ENCODE data around the gene RPS21. TPM values are rescaled to one million over a fixed set of nuclear protein-coding genes. Genes with fewer than 3 reads are reported as not detected.

RPS21 gene
- total and polyA plus RNA-seq, 2 experiments from 2014 or later, result 639 to 1,039 TPM

GRCh38 chr20:62360854-62361798 lies 25.8 kb upstream of the RPS21 start:
- H4K20me1 ChIP-seq (ENCODE audit: insufficient read depth), result no peaks in the 10 kb centered on the region
- no peak for TF ChIP-seq EZH2 (IDR thresholded peaks at IDR 0.05; ENCODE audit: insufficient read depth, poor library complexity, severe bottlenecking)
- TF ChIP-seq EZH2phosphoT487 (IDR thresholded peaks at IDR 0.05; ENCODE audit: insufficient read depth, low read depth), result no peak
- 51 to 55% methylated on average over 24 to 25 of the region's 25 CpGs for WGBS, 2 experiments (ENCODE audit: low coverage in 1 of 2, low lambda C conversion rate in 2 of 2, missing lambda C conversion rate in 2 of 2)
- peaks cover 22% of the 10 kb centered on the region for H3K4me1 ChIP-seq (ENCODE audit: insufficient read depth)
- DNase-seq, result no peak
- no peak overlapping the region for H3K4me2 ChIP-seq (ENCODE audit: unreplicated experiment)
- no peak overlapping the region for H2AFZ ChIP-seq
- no peaks in the 10 kb centered on the region for H3K9me2 ChIP-seq (ENCODE audit: insufficient read depth)
- no peaks in the 10 kb centered on the region for H3K9me3 ChIP-seq (ENCODE audit: low read depth)
- H3K79me2 ChIP-seq (ENCODE audit: insufficient read depth), result no peaks in the 10 kb centered on the region
- H3K36me3 ChIP-seq (ENCODE audit: low read depth), result no peaks in the 10 kb centered on the region
- H3F3A ChIP-seq (ENCODE audit: insufficient read depth), result no peaks in the 10 kb centered on the region
- H3K27me3 ChIP-seq (replicated peaks; ENCODE audit: insufficient read depth), result peaks cover 7% of the 10 kb centered on the region; the same call in 1 of the 2 replicates
- in situ Hi-C loops (cut with MboI), result no loop called here
- H3K9ac ChIP-seq, result no peak overlapping the region
- no peak overlapping the region for H3K4me3 ChIP-seq
- no peak overlapping the region for H3K27ac ChIP-seq

GRCh38 chr20:62361799-62362589 lies 24.9 kb upstream of the RPS21 start:
- no peak overlapping the region for H2AFZ ChIP-seq
- no peak overlapping the region for H3K4me3 ChIP-seq
- no peak for DNase-seq
- H3K36me3 ChIP-seq (ENCODE audit: low read depth), result no peaks in the 10 kb centered on the region
- H3F3A ChIP-seq (ENCODE audit: insufficient read depth), result no peaks in the 10 kb centered on the region
- no peaks in the 10 kb centered on the region for H3K9me2 ChIP-seq (ENCODE audit: insufficient read depth)
- no peaks in the 10 kb centered on the region for H3K9me3 ChIP-seq (ENCODE audit: low read depth)
- no peak for TF ChIP-seq EZH2phosphoT487 (IDR thresholded peaks at IDR 0.05; ENCODE audit: insufficient read depth, low read depth)
- TF ChIP-seq EZH2 (IDR thresholded peaks at IDR 0.05; ENCODE audit: insufficient read depth, poor library complexity, severe bottlenecking), result no peak
- peaks cover 9% of the 10 kb centered on the region; the same call in 1 of the 2 replicates for H3K27me3 ChIP-seq (replicated peaks; ENCODE audit: insufficient read depth)
- H3K9ac ChIP-seq, result no peak overlapping the region
- no peak overlapping the region for H3K4me2 ChIP-seq (ENCODE audit: unreplicated experiment)
- in situ Hi-C loops (cut with MboI), result no loop called here
- no peaks in the 10 kb centered on the region for H3K79me2 ChIP-seq (ENCODE audit: insufficient read depth)
- H3K27ac ChIP-seq, result no peak overlapping the region
- 86 to 87% methylated on average over 34 of the region's 34 CpGs for WGBS, 2 experiments (ENCODE audit: low coverage in 1 of 2, low lambda C conversion rate in 2 of 2, missing lambda C conversion rate in 2 of 2)
- H3K4me1 ChIP-seq (ENCODE audit: insufficient read depth), result peaks cover 14% of the 10 kb centered on the region
- H4K20me1 ChIP-seq (ENCODE audit: insufficient read depth), result no peaks in the 10 kb centered on the region

GRCh38 chr20:62362590-62362940 lies 24.3 kb upstream of the RPS21 start:
- 79 to 85% methylated on average over 11 to 13 of the region's 13 CpGs for WGBS, 2 experiments (ENCODE audit: low coverage in 1 of 2, low lambda C conversion rate in 2 of 2, missing lambda C conversion rate in 2 of 2)
- DNase-seq, result no peak
- Histone ChIP-seq H2AFZ (no peak overlapping the region), H3K9ac (no peak overlapping the region), H3K27me3 (replicated peaks; ENCODE audit: insufficient read depth) (peaks cover 9% of the 10 kb centered on the region; the same call in 1 of the 2 replicates), H3K27ac (no peak overlapping the region), H3K9me2 (ENCODE audit: insufficient read depth) (no peaks in the 10 kb centered on the region), H3F3A (ENCODE audit: insufficient read depth) (no peaks in the 10 kb centered on the region), H3K4me2 (ENCODE audit: unreplicated experiment) (no peak overlapping the region), H3K36me3 (ENCODE audit: low read depth) (no peaks in the 10 kb centered on the region), H3K4me1 (ENCODE audit: insufficient read depth) (peaks cover 8% of the 10 kb centered on the region), H3K9me3 (ENCODE audit: low read depth) (no peaks in the 10 kb centered on the region), H3K4me3 (no peak overlapping the region), H3K79me2 (ENCODE audit: insufficient read depth) (no peaks in the 10 kb centered on the region), H4K20me1 (ENCODE audit: insufficient read depth) (no peaks in the 10 kb centered on the region)
- TF ChIP-seq EZH2 (IDR thresholded peaks at IDR 0.05; ENCODE audit: insufficient read depth, poor library complexity, severe bottlenecking) (no peak), EZH2phosphoT487 (IDR thresholded peaks at IDR 0.05; ENCODE audit: insufficient read depth, low read depth) (no peak)
- in situ Hi-C loops (cut with MboI), result no loop called here

All from GM23248 (cell line).